Stimulated activated CD8-positive, alpha-beta memory T cell treated with anti-CD3 and anti-CD28 coated beads, Interleukin-12 subunit alpha, Interleukin-12 subunit beta, amount 100 ng/mL, for 4 hours (primary cell): ENCODE results near the gene IQGAP3.
"Not testable (repeated sequence)": the region's sequence is repeated elsewhere in the genome, so short reads cannot be mapped to it uniquely, and the experiment has no call there.

Experiments used
- DNase-seq: peaks from one replicate; pipeline ENCODE4 v3.0.0-alpha.2; 2020; ENCODE audit warnings: low read depth

Gene IQGAP3

GRCh38 chr1:156571919-156572662, at the start of gene IQGAP3:
IQGAP3 (minus strand) TSS chr1:156572565; CDS start chr1:156572529, 36 bp downstream.
- peak; percentile 44 for DNase-seq

- DNase-seq = no peak
Measured at GRCh38 chr1:156619582-156619955, 47.2 kb upstream of the IQGAP3 start.

- DNase-seq = no peak
Measured at GRCh38 chr1:156618853-156619581, 46.7 kb upstream of the IQGAP3 start, which contains the start of gene HAPLN2. HAPLN2 (plus strand) TSS chr1:156619415; CDS start chr1:156623491, 4,076 bp downstream.

GRCh38 chr1:156616463-156616862, 44.1 kb upstream of the IQGAP3 start:
- no peak for DNase-seq

GRCh38 chr1:156615946-156616345, 43.6 kb upstream of the IQGAP3 start:
- no peak for DNase-seq

- DNase-seq = no peak
Measured at GRCh38 chr1:156612666-156613065, 40.3 kb upstream of the IQGAP3 start.

GRCh38 chr1:156610072-156610471, 37.7 kb upstream of the IQGAP3 start:
- DNase-seq = not testable (repeated sequence)

GRCh38 chr1:156608981-156609380, 36.6 kb upstream of the IQGAP3 start:
- peak; percentile 20 for DNase-seq

GRCh38 chr1:156608036-156608674, 35.8 kb upstream of the IQGAP3 start:
- DNase-seq = no peak

GRCh38 chr1:156607344-156607743, 35.0 kb upstream of the IQGAP3 start:
- not testable (repeated sequence) for DNase-seq

GRCh38 chr1:156602557-156602993, 30.2 kb upstream of the IQGAP3 start:
- no peak for DNase-seq

GRCh38 chr1:156601892-156602291, 29.5 kb upstream of the IQGAP3 start:
- DNase-seq = no peak

- DNase-seq = peak; percentile 61
Measured at GRCh38 chr1:156601122-156601830, 28.9 kb upstream of the IQGAP3 start, which contains the start of gene GPATCH4. GPATCH4 (minus strand) TSS chr1:156601479.

GRCh38 chr1:156600733-156601121, 28.4 kb upstream of the IQGAP3 start:
- DNase-seq = no peak

- DNase-seq = no peak
Measured at GRCh38 chr1:156599811-156600210, 27.4 kb upstream of the IQGAP3 start.

GRCh38 chr1:156598731-156599432, 26.5 kb upstream of the IQGAP3 start:
- DNase-seq = no peak

- no peak for DNase-seq
Measured at GRCh38 chr1:156598125-156598524, 25.8 kb upstream of the IQGAP3 start.

- DNase-seq = no peak
Measured at GRCh38 chr1:156596426-156596825, 24.1 kb upstream of the IQGAP3 start.

- DNase-seq = no peak
Measured at GRCh38 chr1:156595016-156595415, 22.7 kb upstream of the IQGAP3 start.

- no peak for DNase-seq
Measured at GRCh38 chr1:156594190-156594589, 21.8 kb upstream of the IQGAP3 start.

GRCh38 chr1:156593661-156593989, 21.3 kb upstream of the IQGAP3 start:
- DNase-seq = no peak
